ENCODE data around the gene ARHGAP24.
A peak's percentile ranks its signal among the peaks of the same experiment; 100 is the strongest.
"Not testable (repeated sequence)": the region's sequence is repeated elsewhere in the genome, so short reads cannot be mapped to it uniquely, and the experiment has no call there.

The ARHGAP24 gene

GRCh38 chr4:85498068-85498733 is 23.3 kb downstream of the ARHGAP24 start:
- no peak overlapping the region for H3K4me3 ChIP-seq (ENCODE audit: low read length in 2 of 2)
- no peak overlapping the region for H3K27ac ChIP-seq (ENCODE audit: low read depth in 2 of 2, low read length in 2 of 2)
- H3K9ac ChIP-seq (ENCODE audit: low read depth in 1 of 2, low read length in 2 of 2): no peak overlapping the region
- no peaks in the 10 kb centered on the region for H3K9me3 ChIP-seq (ENCODE audit: control insufficient read depth in 2 of 2, low read length in 2 of 2)
- no peaks in the 10 kb centered on the region for H3K36me3 ChIP-seq (ENCODE audit: control insufficient read depth in 2 of 2, insufficient read depth in 2 of 2, low read length in 2 of 2)
- H3K27me3 ChIP-seq (ENCODE audit: control insufficient read depth in 2 of 2, insufficient read depth in 2 of 2, low read length in 2 of 2): no peaks in the 10 kb centered on the region
- H3K4me1 ChIP-seq (ENCODE audit: control insufficient read depth in 2 of 2, insufficient read depth in 2 of 2, low read length in 2 of 2): no peaks in the 10 kb centered on the region

GRCh38 chr4:85499573-85499972 is 24.6 kb downstream of the ARHGAP24 start:
- H3K4me1 ChIP-seq (ENCODE audit: control insufficient read depth in 2 of 2, insufficient read depth in 2 of 2, low read length in 2 of 2): no peaks in the 10 kb centered on the region
- H3K4me3 ChIP-seq (ENCODE audit: low read length in 2 of 2): no peak overlapping the region
- no peaks in the 10 kb centered on the region for H3K36me3 ChIP-seq (ENCODE audit: control insufficient read depth in 2 of 2, insufficient read depth in 2 of 2, low read length in 2 of 2)
- no peak overlapping the region for H3K9ac ChIP-seq (ENCODE audit: low read depth in 1 of 2, low read length in 2 of 2)
- H3K27ac ChIP-seq (ENCODE audit: low read depth in 2 of 2, low read length in 2 of 2): no peak overlapping the region
- H3K27me3 ChIP-seq (ENCODE audit: control insufficient read depth in 2 of 2, insufficient read depth in 2 of 2, low read length in 2 of 2): no peaks in the 10 kb centered on the region
- no peaks in the 10 kb centered on the region for H3K9me3 ChIP-seq (ENCODE audit: control insufficient read depth in 2 of 2, low read length in 2 of 2)

GRCh38 chr4:85500110-85500867 is 25.3 kb downstream of the ARHGAP24 start:
- Histone ChIP-seq H3K4me1 (ENCODE audit: control insufficient read depth in 2 of 2, insufficient read depth in 2 of 2, low read length in 2 of 2) (no peaks in the 10 kb centered on the region), H3K36me3 (ENCODE audit: control insufficient read depth in 2 of 2, insufficient read depth in 2 of 2, low read length in 2 of 2) (no peaks in the 10 kb centered on the region), H3K9me3 (ENCODE audit: control insufficient read depth in 2 of 2, low read length in 2 of 2) (no peaks in the 10 kb centered on the region), H3K27ac (ENCODE audit: low read depth in 2 of 2, low read length in 2 of 2) (no peak overlapping the region), H3K4me3 (ENCODE audit: low read length in 2 of 2) (no peak overlapping the region), H3K9ac (ENCODE audit: low read depth in 1 of 2, low read length in 2 of 2) (no peak overlapping the region), H3K27me3 (ENCODE audit: control insufficient read depth in 2 of 2, insufficient read depth in 2 of 2, low read length in 2 of 2) (no peaks in the 10 kb centered on the region)

- not testable (repeated sequence) for H3K9me3 ChIP-seq (ENCODE audit: control insufficient read depth in 2 of 2, low read length in 2 of 2); H3K9ac ChIP-seq (ENCODE audit: low read depth in 1 of 2, low read length in 2 of 2); H3K27ac ChIP-seq (ENCODE audit: low read depth in 2 of 2, low read length in 2 of 2); H3K4me1 ChIP-seq (ENCODE audit: control insufficient read depth in 2 of 2, insufficient read depth in 2 of 2, low read length in 2 of 2); H3K36me3 ChIP-seq (ENCODE audit: control insufficient read depth in 2 of 2, insufficient read depth in 2 of 2, low read length in 2 of 2); H3K4me3 ChIP-seq (ENCODE audit: low read length in 2 of 2); H3K27me3 ChIP-seq (ENCODE audit: control insufficient read depth in 2 of 2, insufficient read depth in 2 of 2, low read length in 2 of 2)
Measured at GRCh38 chr4:85501145-85501544, 26.2 kb downstream of the ARHGAP24 start.

DNA sequence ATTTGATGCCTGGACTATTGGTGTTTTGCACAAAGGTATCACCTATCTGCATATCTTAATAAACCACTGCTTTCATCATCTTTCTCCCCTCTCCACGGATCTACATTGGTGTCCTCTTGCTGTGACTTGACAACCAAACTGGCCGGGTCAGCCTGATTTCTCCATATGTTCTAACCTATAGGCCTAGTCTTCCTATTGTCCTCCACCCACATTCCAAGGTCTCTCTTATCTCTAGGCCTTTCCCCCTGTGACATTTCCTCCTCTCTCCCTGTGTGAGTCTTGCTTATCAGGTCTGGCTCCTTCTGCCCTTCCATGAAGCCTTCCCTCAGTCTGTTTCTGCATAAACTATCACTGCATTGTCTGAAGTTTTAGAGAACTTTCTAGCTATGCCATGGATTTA is 33.7 kb downstream of the ARHGAP24 start:
- Histone ChIP-seq H3K4me3 (ENCODE audit: low read length in 2 of 2) (no peak overlapping the region), H3K27ac (ENCODE audit: low read depth in 2 of 2, low read length in 2 of 2) (no peak overlapping the region), H3K9me3 (ENCODE audit: control insufficient read depth in 2 of 2, low read length in 2 of 2) (no peaks in the 10 kb centered on the region), H3K4me1 (ENCODE audit: control insufficient read depth in 2 of 2, insufficient read depth in 2 of 2, low read length in 2 of 2) (peaks cover 0 to 2% of the 10 kb centered on the region in 2 donors), H3K27me3 (ENCODE audit: control insufficient read depth in 2 of 2, insufficient read depth in 2 of 2, low read length in 2 of 2) (no peaks in the 10 kb centered on the region), H3K9ac (ENCODE audit: low read depth in 1 of 2, low read length in 2 of 2) (no peak overlapping the region), H3K36me3 (ENCODE audit: control insufficient read depth in 2 of 2, insufficient read depth in 2 of 2, low read length in 2 of 2) (no peaks in the 10 kb centered on the region)

- Histone ChIP-seq H3K9ac (ENCODE audit: low read depth in 1 of 2, low read length in 2 of 2) (no peak overlapping the region), H3K4me1 (ENCODE audit: control insufficient read depth in 2 of 2, insufficient read depth in 2 of 2, low read length in 2 of 2) (peaks cover 2 to 3% of the 10 kb centered on the region in 2 donors), H3K36me3 (ENCODE audit: control insufficient read depth in 2 of 2, insufficient read depth in 2 of 2, low read length in 2 of 2) (no peaks in the 10 kb centered on the region), H3K4me3 (ENCODE audit: low read length in 2 of 2) (peak overlapping the region; percentile 50 to 55), H3K27me3 (ENCODE audit: control insufficient read depth in 2 of 2, insufficient read depth in 2 of 2, low read length in 2 of 2) (no peaks in the 10 kb centered on the region), H3K9me3 (ENCODE audit: control insufficient read depth in 2 of 2, low read length in 2 of 2) (no peaks in the 10 kb centered on the region), H3K27ac (ENCODE audit: low read depth in 2 of 2, low read length in 2 of 2) (no peak overlapping the region)
Measured at GRCh38 chr4:85509882-85510631, 35.1 kb downstream of the ARHGAP24 start.

DNA sequence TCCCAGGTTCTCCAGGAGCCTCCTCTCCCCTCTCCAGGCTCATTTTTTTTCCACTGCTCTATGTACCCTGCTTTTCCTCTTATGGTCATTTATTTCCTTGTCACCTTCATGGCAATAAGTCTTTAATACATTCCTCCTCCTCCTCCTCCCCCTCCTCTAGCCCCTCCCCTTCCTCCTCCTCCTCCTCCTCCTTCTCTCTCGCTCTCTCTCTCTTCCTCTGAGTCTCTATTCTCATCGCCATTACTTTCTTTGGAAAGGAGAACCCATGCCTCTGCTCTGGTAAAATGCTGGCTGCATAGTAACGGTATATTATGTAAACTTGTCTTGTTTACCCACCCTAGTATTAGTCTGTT is 35.7 kb downstream of the ARHGAP24 start:
- H3K36me3 ChIP-seq (ENCODE audit: control insufficient read depth in 2 of 2, insufficient read depth in 2 of 2, low read length in 2 of 2): no peaks in the 10 kb centered on the region
- no peaks in the 10 kb centered on the region for H3K27me3 ChIP-seq (ENCODE audit: control insufficient read depth in 2 of 2, insufficient read depth in 2 of 2, low read length in 2 of 2)
- no peak overlapping the region for H3K27ac ChIP-seq (ENCODE audit: low read depth in 2 of 2, low read length in 2 of 2)
- H3K9me3 ChIP-seq (ENCODE audit: control insufficient read depth in 2 of 2, low read length in 2 of 2): no peaks in the 10 kb centered on the region
- no peak overlapping the region for H3K4me3 ChIP-seq (ENCODE audit: low read length in 2 of 2)
- H3K9ac ChIP-seq (ENCODE audit: low read depth in 1 of 2, low read length in 2 of 2): no peak overlapping the region
- H3K4me1 ChIP-seq (ENCODE audit: control insufficient read depth in 2 of 2, insufficient read depth in 2 of 2, low read length in 2 of 2): peaks cover 2 to 3% of the 10 kb centered on the region in 2 donors

- Histone ChIP-seq H3K4me1 (ENCODE audit: control insufficient read depth in 2 of 2, insufficient read depth in 2 of 2, low read length in 2 of 2) (peaks cover 2 to 3% of the 10 kb centered on the region in 2 donors), H3K36me3 (ENCODE audit: control insufficient read depth in 2 of 2, insufficient read depth in 2 of 2, low read length in 2 of 2) (no peaks in the 10 kb centered on the region), H3K9ac (ENCODE audit: low read depth in 1 of 2, low read length in 2 of 2) (no peak overlapping the region), H3K27me3 (ENCODE audit: control insufficient read depth in 2 of 2, insufficient read depth in 2 of 2, low read length in 2 of 2) (no peaks in the 10 kb centered on the region), H3K9me3 (ENCODE audit: control insufficient read depth in 2 of 2, low read length in 2 of 2) (no peaks in the 10 kb centered on the region), H3K27ac (ENCODE audit: low read depth in 2 of 2, low read length in 2 of 2) (no peak overlapping the region), H3K4me3 (ENCODE audit: low read length in 2 of 2) (no peak overlapping the region)
Measured at GRCh38 chr4:85512446-85513205, 37.7 kb downstream of the ARHGAP24 start.

- Histone ChIP-seq H3K4me3 (ENCODE audit: low read length in 2 of 2) (no peak overlapping the region), H3K9ac (ENCODE audit: low read depth in 1 of 2, low read length in 2 of 2) (no peak overlapping the region), H3K4me1 (ENCODE audit: control insufficient read depth in 2 of 2, insufficient read depth in 2 of 2, low read length in 2 of 2) (peaks cover 2 to 3% of the 10 kb centered on the region in 2 donors), H3K9me3 (ENCODE audit: control insufficient read depth in 2 of 2, low read length in 2 of 2) (no peaks in the 10 kb centered on the region), H3K27ac (ENCODE audit: low read depth in 2 of 2, low read length in 2 of 2) (peak overlapping the region in 1 of 2 donors; percentile 21), H3K36me3 (ENCODE audit: control insufficient read depth in 2 of 2, insufficient read depth in 2 of 2, low read length in 2 of 2) (no peaks in the 10 kb centered on the region), H3K27me3 (ENCODE audit: control insufficient read depth in 2 of 2, insufficient read depth in 2 of 2, low read length in 2 of 2) (no peaks in the 10 kb centered on the region)
Measured at GRCh38 chr4:85514117-85514516, 39.2 kb downstream of the ARHGAP24 start.

Measured in mucosa of rectum (tissue), 2 donors.